HK-2 (cell line): ENCODE measurements around the gene PPP2R1B.
"Not testable (repeated sequence)": the region's sequence is repeated elsewhere in the genome, so short reads cannot be mapped to it uniquely, and the experiment has no call there.

Experiments
- DNase-seq: peaks from one replicate; pipeline ENCODE4 v3.0.0-alpha.2; 2018; ENCODE audit not compliant: unreplicated experiment

Gene PPP2R1B

DNA sequence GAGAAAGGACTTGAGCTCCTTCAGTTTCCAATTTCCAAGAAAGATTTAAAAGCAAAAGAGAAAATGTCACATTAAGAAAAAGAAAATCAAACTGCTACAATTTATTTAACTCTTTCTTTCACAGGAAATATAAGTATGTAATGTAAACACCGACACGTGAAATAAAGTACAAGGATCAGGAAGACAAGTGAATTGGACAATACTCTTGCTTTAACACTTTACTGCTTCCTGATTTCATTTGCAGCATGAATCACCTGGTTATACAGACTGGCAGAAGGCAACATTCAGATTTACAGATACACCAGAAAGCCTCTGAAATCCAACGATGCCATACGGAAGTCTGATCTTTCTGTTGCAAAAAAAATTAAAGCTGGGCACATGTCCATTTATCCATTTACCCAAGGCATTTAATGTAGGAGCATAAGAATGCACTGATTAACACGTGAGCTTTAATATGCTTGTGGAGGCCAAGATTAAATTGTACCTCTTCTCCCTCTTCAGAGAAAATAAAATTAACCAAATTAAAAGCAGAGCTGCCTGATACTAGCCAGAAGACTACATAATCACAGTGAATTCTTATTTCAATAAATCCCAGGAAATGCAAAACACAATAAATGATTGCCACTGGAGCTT lies 16.0 kb upstream of the PPP2R1B start:
- DNase-seq, result no peak

GRCh38 chr11:111779118-111779517 lies 12.9 kb upstream of the PPP2R1B start:
- DNase-seq, result no peak

DNA sequence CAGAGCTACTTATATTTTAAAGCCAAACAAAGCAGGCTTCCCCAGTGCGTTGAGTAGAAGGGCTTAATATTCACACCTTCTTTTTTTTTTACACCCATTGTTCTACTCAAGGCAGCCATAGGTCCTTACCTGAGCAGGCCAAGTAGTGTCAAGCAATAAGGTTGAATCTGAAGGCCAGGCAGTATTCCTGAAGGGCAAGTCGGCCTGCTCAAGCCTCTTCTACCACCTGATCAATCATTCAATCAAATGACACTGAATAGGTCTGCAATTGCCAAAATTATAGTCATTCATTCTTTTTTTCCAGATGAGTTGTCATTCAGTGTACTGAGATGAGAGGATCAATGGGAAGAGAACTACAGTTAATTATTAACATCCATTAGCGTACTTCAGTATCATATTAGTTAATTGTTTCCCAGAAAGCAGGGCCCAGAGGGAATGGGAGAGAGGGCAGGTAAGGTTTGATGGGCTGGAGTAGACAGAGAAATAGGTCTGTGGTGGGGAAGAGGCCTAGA lies 11.9 kb upstream of the PPP2R1B start:
- no peak for DNase-seq

DNA sequence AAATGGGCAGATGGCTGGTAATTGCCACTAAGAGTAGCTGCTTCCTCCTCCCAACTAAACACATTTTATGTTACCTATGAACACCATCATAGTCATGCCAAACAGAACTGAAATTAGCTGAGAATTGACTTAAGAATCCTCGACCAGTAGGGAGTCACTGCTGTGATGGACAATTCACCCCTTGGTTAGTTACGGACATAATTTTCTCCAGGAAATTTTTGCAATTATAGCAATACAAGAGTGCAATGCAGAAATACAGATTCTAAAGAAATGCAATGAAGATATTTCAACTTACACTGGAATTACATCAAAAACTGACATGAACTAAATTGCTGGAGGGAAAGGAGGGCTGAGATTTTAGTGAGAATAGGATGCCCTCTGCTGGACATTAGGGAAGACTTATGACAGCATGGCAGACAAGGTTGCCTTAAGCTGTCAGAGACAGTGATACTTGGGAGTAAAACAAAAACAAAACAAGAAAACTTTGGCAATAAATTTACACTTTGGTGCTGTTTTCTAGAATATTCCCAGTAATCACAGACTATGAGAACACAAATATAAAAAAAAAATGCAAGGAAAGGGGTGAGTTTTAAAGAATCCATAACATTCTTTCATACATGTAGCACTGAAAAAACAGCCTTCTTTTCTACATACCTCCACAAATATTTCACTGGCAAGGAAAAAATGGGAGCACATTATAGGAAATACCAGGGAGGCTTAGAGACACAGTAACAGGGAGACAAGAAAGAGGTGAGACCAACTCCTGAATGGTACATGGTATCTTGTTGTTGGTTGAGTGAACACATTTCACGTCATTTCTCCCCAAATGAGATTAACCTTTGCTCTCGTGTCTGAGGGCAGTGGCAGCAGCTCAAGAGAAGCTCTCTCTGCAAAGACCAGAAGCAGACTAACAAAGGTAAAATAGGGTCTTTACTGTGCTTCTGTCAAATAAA lies 11.2 kb upstream of the PPP2R1B start:
- DNase-seq, result no peak

GRCh38 chr11:111776398-111777093 lies 10.4 kb upstream of the PPP2R1B start:
- no peak for DNase-seq

GRCh38 chr11:111774955-111775710 lies 8.9 kb upstream of the PPP2R1B start:
- no peak for DNase-seq

DNA sequence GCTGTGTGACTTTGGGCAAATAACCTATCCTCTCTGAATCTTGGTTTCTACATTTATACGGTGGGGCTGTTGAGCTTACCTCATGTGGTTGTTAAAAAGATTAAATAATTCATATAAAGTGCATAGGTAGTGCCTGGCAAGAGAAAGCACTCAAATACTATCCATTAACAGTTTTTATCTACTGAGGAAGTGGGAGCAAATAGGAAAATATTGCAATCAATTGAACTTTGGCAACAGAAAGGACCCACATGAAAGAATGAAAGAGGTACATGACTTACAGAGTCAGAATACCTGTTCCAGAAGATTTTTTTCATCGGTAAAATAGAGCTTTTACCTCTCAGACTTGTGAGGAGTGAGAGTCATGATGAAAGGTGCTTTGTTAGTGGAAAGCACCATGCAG lies 6.3 kb upstream of the PPP2R1B start:
- DNase-seq, result no peak

- DNase-seq, result not testable (repeated sequence)
These were observed 5.0 kb upstream of the PPP2R1B start for GRCh38 chr11:111771205-111771604.

DNA sequence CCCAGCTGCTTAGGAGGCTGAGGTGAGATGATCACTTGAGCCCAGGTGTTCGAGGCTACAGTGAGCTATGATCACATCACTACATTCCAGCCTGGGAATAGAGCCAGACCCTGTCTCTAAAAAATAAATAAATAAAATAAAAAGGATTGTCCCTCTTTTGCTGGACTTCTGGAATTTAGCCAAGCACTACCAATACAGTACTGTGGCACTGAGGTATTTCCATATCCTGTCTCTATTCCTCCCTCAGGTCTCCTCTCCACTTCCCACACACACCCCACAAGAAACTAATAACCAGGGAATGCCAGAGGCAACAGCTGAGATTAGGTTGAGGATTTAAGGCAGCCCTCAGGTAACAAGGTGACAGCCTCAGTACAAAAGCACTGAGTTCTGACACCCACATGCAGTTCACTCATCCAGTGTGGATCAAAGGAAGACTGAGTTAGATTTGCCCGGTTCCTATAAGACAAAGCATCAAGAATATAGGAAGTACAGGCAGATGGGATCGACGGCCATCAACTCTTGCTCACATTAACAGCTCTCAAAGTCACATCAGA lies 4.5 kb upstream of the PPP2R1B start:
- no peak for DNase-seq

GRCh38 chr11:111766834-111767142 lies 599 bp upstream of the PPP2R1B start:
- DNase-seq, result no peak

- DNase-seq, result no peak
These were observed 737 bp downstream of the PPP2R1B start for GRCh38 chr11:111765320-111765983.

DNA sequence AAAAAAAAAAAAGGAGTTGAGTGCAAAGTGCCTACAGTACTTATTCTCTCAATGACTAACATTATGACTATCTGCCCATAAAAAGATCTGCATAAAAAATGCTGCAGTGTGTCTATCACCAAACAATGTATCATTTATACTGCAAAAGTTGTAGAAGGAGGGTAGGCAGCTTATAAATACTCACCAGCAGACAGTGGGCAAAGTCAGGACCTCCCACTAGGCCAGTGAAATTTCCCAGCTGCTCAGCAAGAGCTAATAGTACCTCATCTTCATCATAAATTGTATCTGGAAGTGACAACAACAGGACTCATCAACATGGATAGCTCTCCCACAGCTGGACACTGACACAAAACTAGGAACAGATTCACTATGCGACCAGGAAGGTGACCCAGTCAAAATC lies 1.6 kb downstream of the PPP2R1B start:
- no peak for DNase-seq

- DNase-seq, result no peak
These were observed 3.1 kb downstream of the PPP2R1B start for GRCh38 chr11:111762981-111763643.

- no peak for DNase-seq
These were observed 3.7 kb downstream of the PPP2R1B start for GRCh38 chr11:111762526-111762925.

DNA sequence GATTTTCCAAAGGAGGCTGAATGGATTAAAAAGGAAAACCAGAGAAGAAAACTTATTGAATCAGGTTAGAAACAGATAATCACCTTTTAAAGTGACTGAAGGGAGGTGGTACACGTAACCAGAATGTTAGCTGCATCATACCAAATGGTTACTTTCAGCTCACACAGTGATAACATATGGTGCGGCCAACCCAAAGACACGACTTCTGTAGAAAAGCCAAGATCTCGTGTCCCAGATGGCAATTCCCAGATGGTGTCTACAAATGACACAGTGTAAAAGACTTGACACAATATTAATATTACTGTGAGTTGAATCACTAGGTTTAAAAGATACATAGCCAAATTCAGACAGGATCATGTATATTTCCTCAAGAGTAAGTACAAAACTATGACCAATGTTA lies 5.2 kb downstream of the PPP2R1B start:
- no peak for DNase-seq

- DNase-seq, result no peak
These were observed 6.3 kb downstream of the PPP2R1B start for GRCh38 chr11:111759778-111760407.

DNA sequence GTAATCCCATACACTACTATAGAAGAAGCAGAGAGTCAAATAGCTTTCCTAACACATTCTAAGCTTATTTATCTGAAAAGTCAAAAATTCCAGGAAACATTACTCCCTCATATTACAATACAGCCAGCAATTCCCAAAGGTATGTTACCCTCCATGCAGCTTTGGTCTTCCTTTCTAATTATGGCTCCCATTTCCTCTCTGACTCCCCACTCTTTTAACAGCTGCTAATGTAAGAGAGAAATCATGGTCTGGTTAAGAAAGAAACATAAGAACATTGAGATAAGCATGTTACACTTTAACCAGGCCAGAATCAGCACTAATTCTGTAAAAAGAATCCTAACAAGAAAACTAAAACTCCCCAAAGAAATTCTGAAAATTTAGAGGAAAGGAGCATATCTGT lies 6.8 kb downstream of the PPP2R1B start:
- no peak for DNase-seq

GRCh38 chr11:111756097-111756496 lies 10.1 kb downstream of the PPP2R1B start:
- no peak for DNase-seq

GRCh38 chr11:111749646-111750045 lies 16.5 kb downstream of the PPP2R1B start:
- DNase-seq, result no peak
